Smooth muscle cell of the brain vasculature (primary cell): ENCODE measurements around the gene CNGA4.
"Not testable (repeated sequence)": the region's sequence is repeated elsewhere in the genome, so short reads cannot be mapped to it uniquely, and the experiment has no call there.

Source experiments
- DNase-seq: peaks from one replicate; pipeline ENCODE4 v3.0.0-alpha.2; 2012; ENCODE audit warnings: low read depth, low spot score

The CNGA4 gene

GRCh38 chr11:6263662-6264061, 24.8 kb downstream of the CNGA4 start:
- no peak for DNase-seq

- DNase-seq: no peak
Measured at GRCh38 chr11:6268820-6269219, 29.9 kb downstream of the CNGA4 start.

GRCh38 chr11:6269994-6270393, 31.1 kb downstream of the CNGA4 start:
- DNase-seq: no peak

- DNase-seq: no peak
Measured at GRCh38 chr11:6270584-6271246, 31.8 kb downstream of the CNGA4 start.

GRCh38 chr11:6271598-6271997, 32.7 kb downstream of the CNGA4 start:
- no peak for DNase-seq

- DNase-seq: no peak
Measured at GRCh38 chr11:6273188-6273587, 34.3 kb downstream of the CNGA4 start.

GRCh38 chr11:6280809-6281208, 41.9 kb downstream of the CNGA4 start:
- DNase-seq: not testable (repeated sequence)

- no peak for DNase-seq
Measured at GRCh38 chr11:6283453-6284023, 44.6 kb downstream of the CNGA4 start.

- DNase-seq: no peak
Measured at GRCh38 chr11:6284250-6284649, 45.4 kb downstream of the CNGA4 start.

- DNase-seq: no peak
Measured at GRCh38 chr11:6285019-6285418, 46.1 kb downstream of the CNGA4 start.
